ENCODE results near the gene PIK3C3.

DNA sequence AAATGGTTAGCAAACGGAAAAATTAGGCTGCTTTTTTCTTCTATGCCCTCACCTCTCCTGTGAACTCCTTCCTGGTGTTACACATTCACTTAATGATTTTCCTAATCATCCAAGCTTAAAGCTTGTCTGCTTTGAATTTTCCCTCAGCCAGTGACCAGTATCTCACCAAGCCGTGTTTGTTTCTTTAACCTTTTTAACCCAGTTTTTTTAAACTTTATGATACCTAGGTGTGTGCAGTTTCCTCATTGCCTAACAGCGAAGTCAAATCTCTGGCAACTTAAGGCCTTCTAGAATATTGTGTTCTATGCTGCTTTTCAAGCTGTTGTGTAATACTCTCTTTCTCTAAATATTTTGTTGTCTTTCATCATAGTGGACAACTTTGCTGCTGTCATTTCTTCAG is 113.0 kb downstream of the PIK3C3 start:
- TF ChIP-seq, protein P1, sequence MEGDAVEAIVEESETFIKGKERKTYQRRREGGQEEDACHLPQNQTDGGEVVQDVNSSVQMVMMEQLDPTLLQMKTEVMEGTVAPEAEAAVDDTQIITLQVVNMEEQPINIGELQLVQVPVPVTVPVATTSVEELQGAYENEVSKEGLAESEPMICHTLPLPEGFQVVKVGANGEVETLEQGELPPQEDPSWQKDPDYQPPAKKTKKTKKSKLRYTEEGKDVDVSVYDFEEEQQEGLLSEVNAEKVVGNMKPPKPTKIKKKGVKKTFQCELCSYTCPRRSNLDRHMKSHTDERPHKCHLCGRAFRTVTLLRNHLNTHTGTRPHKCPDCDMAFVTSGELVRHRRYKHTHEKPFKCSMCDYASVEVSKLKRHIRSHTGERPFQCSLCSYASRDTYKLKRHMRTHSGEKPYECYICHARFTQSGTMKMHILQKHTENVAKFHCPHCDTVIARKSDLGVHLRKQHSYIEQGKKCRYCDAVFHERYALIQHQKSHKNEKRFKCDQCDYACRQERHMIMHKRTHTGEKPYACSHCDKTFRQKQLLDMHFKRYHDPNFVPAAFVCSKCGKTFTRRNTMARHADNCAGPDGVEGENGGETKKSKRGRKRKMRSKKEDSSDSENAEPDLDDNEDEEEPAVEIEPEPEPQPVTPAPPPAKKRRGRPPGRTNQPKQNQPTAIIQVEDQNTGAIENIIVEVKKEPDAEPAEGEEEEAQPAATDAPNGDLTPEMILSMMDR (IDR thresholded peaks at IDR 0.05), result no peak
- TF ChIP-seq POLR2A (IDR thresholded peaks at IDR 0.05), result no peak
